ENCODE results near the gene AIDA. TPM values are rescaled to one million over a fixed set of nuclear protein-coding genes. Genes with fewer than 3 reads are reported as not detected.
A peak's percentile ranks its signal among the peaks of the same experiment; 100 is the strongest.

Gene AIDA
- total RNA-seq, 2 donors from 2014 or later: 32.9 to 36.6 TPM

DNA sequence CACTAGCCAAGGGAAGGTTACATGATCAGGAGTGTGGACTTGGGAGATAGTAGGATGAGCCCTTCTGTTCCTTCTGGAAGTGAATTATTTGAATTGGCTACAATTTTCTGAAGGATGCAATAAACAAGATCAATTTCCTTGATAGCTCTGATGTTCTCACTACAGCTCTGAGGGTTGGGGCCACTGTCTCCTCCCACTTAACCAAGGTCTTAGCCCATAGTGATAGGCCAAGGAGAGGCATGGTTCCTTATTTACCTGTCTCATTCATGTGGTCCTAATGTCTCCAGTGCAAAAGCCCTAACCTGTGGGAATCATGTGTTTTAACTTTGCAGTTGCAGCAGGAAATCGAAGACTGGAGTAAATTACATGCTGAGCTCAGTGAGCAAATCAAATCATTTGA lies 59.6 kb downstream of the AIDA start:
- DNase-seq (no peak), ATAC-seq (no peak)
- Histone ChIP-seq H3K4me1 (no peaks in the 10 kb centered on the region), H3K27ac (no peak overlapping the region), H3K4me3 (no peak overlapping the region), H3K36me3 (replicated peaks in 1 of 2; ENCODE audit: insufficient read depth in 1 of 2, low read depth in 2 of 2) (peaks cover 5 to 49% of the 10 kb centered on the region in 2 donors), H3K27me3 (no peaks in the 10 kb centered on the region), H3K9me3 (no peaks in the 10 kb centered on the region)
- TF ChIP-seq, protein P1, sequence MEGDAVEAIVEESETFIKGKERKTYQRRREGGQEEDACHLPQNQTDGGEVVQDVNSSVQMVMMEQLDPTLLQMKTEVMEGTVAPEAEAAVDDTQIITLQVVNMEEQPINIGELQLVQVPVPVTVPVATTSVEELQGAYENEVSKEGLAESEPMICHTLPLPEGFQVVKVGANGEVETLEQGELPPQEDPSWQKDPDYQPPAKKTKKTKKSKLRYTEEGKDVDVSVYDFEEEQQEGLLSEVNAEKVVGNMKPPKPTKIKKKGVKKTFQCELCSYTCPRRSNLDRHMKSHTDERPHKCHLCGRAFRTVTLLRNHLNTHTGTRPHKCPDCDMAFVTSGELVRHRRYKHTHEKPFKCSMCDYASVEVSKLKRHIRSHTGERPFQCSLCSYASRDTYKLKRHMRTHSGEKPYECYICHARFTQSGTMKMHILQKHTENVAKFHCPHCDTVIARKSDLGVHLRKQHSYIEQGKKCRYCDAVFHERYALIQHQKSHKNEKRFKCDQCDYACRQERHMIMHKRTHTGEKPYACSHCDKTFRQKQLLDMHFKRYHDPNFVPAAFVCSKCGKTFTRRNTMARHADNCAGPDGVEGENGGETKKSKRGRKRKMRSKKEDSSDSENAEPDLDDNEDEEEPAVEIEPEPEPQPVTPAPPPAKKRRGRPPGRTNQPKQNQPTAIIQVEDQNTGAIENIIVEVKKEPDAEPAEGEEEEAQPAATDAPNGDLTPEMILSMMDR (IDR thresholded peaks at IDR 0.05): no peak
- TF ChIP-seq POLR2A (IDR thresholded peaks at IDR 0.05): no peak
- WGBS, 2 donors: 85 to 100% methylated on average over 1 of the region's 1 CpG
- intact Hi-C loops (cut with DNase I): loop anchor here (10.0 kb wide), 1 partner anchor 72 kb away; no protein-coding TSS in a partner anchor

- intact Hi-C loops (cut with DNase I): no loop called here
- H3K27ac ChIP-seq: peak overlapping the region; percentile 91 to 99 (median 94)
Observed at GRCh38 chr1:222644636-222644980, 67.7 kb downstream of the AIDA start.

GRCh38 chr1:222643938-222644635 lies 68.2 kb downstream of the AIDA start:
- Histone ChIP-seq H3K9me3 (no peaks in the 10 kb centered on the region), H3K4me3 (peak overlapping the region; percentile 31 to 89), H3K36me3 (replicated peaks in 1 of 2; ENCODE audit: insufficient read depth in 1 of 2, low read depth in 2 of 2) (peaks cover 0 to 4% of the 10 kb centered on the region in 2 donors), H3K27me3 (no peaks in the 10 kb centered on the region), H3K4me1 (peaks cover 15% of the 10 kb centered on the region), H3K27ac (peak overlapping the region; percentile 92 to 99 (median 96))
- peak; percentile 97 to 99 (median 98) for DNase-seq
- TF ChIP-seq, protein P1 (IDR thresholded peaks at IDR 0.05): peak in 2 of 7 experiments; percentile 12 to 29
- peak; percentile 83 to 97 (median 96) for TF ChIP-seq POLR2A (IDR thresholded peaks at IDR 0.05)
- peak; percentile 100 for ATAC-seq
- 0% methylated on average over 34 to 42 of the region's 42 CpGs for WGBS, 2 donors
- intact Hi-C loops (cut with DNase I): no loop called here

More at GRCh38 chr1:222644636-222644980, 67.7 kb downstream of the AIDA start:
- peaks cover 15% of the 10 kb centered on the region for H3K4me1 ChIP-seq
- no peaks in the 10 kb centered on the region for H3K9me3 ChIP-seq
- H3K27me3 ChIP-seq: no peaks in the 10 kb centered on the region
- TF ChIP-seq, protein P1 (IDR thresholded peaks at IDR 0.05): no peak
- no peak for TF ChIP-seq POLR2A (IDR thresholded peaks at IDR 0.05)
- peaks cover 0 to 7% of the 10 kb centered on the region in 2 donors for H3K36me3 ChIP-seq (replicated peaks in 1 of 2; ENCODE audit: insufficient read depth in 1 of 2, low read depth in 2 of 2)
- ATAC-seq (peak; percentile 12), DNase-seq (no peak)
- WGBS, 2 donors: 1 to 2% methylated on average over 5 of the region's 5 CpGs
- H3K4me3 ChIP-seq: peak overlapping the region; percentile 31 to 89

DNA sequence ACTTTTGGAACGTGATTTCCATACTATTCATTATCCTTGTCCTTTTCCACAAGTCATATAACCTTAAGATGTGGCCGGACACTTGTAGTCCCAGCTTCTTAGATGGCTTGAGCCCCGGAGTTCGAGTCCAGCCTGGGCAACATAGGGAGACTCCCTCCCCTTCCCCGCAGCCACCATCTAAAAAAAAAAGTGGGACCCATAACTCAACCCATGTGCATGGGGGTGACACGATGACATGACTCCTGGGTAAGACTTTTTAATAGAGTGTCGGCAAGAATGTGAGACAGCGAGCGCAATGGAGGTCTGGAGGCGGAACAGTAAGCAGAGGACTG lies 68.7 kb downstream of the AIDA start:
- intact Hi-C loops (cut with DNase I): no loop called here
- DNase-seq (no peak), ATAC-seq (peak; percentile 17)

More for the DNA sequence above, 68.7 kb downstream of the AIDA start:
- H3K36me3 ChIP-seq (replicated peaks in 1 of 2; ENCODE audit: insufficient read depth in 1 of 2, low read depth in 2 of 2): peaks cover 0 to 2% of the 10 kb centered on the region in 2 donors
- no peak for TF ChIP-seq POLR2A (IDR thresholded peaks at IDR 0.05)
- TF ChIP-seq, protein P1 (IDR thresholded peaks at IDR 0.05): no peak
- H3K4me3 ChIP-seq: peak overlapping the region; percentile 31 to 89
- H3K9me3 ChIP-seq: no peaks in the 10 kb centered on the region
- no peaks in the 10 kb centered on the region for H3K27me3 ChIP-seq
- H3K27ac ChIP-seq: peak overlapping the region; percentile 92 to 99 (median 96)
- WGBS, 2 donors: 2 to 3% methylated on average over 10 of the region's 10 CpGs
- peaks cover 15% of the 10 kb centered on the region for H3K4me1 ChIP-seq
